Nephron (organoid): ENCODE data around the gene DPM1.

Experiments used
- H3K27ac Mint-ChIP-seq, 3 experiments: 2 replicates each; pipeline ENCODE4 v1.8.0; 2020; ENCODE audit warnings: mixed read lengths in 3 of 3, mild to moderate bottlenecking in 2 of 3, moderate library complexity in 1 of 3
- H3K27me3 Mint-ChIP-seq: 2 replicates; pipeline ENCODE4 v1.8.0; 2021; ENCODE audit warnings: low read depth, mild to moderate bottlenecking, moderate library complexity, mixed read lengths
- H3K36me3 Mint-ChIP-seq: 2 replicates; pipeline ENCODE4 v1.8.0; 2020; ENCODE audit warnings: low read depth, mixed read lengths
- H3K4me1 Mint-ChIP-seq: 2 replicates; pipeline ENCODE4 v1.8.0; 2020; ENCODE audit warnings: mixed read lengths
- H3K4me3 Mint-ChIP-seq, 3 experiments: 2 replicates each; pipeline ENCODE4 v1.8.0; 2020; ENCODE audit warnings: mild to moderate bottlenecking in 3 of 3, mixed read lengths in 3 of 3, moderate library complexity in 2 of 3
- H3K9me3 Mint-ChIP-seq: 2 replicates; pipeline ENCODE4 v1.8.0; 2020; ENCODE audit warnings: mixed read lengths
- CTCF ChIP-seq, 3 experiments: fragments of 200-600 bp; sonication (generic); IDR thresholded peaks; one replicate each; pipeline ENCODE4 v1.5.0; 2021; ENCODE audit warnings: antibody characterized with exemption in 3 of 3; ENCODE audit not compliant: unreplicated experiment in 3 of 3

DPM1 gene

GRCh38 chr20:50885781-50886180 lies 72.6 kb downstream of the DPM1 start:
- no peaks in the 10 kb centered on the region for H3K4me1 Mint-ChIP-seq
- no peak for TF ChIP-seq CTCF (IDR thresholded peaks at IDR 0.05; ENCODE audit: unreplicated experiment in 3 of 3)
- no peak overlapping the region for H3K4me3 Mint-ChIP-seq
- H3K9me3 Mint-ChIP-seq = no peaks in the 10 kb centered on the region
- H3K36me3 Mint-ChIP-seq = peaks cover 42% of the 10 kb centered on the region
- H3K27me3 Mint-ChIP-seq = no peaks in the 10 kb centered on the region
- H3K27ac Mint-ChIP-seq = no peak overlapping the region

DNA sequence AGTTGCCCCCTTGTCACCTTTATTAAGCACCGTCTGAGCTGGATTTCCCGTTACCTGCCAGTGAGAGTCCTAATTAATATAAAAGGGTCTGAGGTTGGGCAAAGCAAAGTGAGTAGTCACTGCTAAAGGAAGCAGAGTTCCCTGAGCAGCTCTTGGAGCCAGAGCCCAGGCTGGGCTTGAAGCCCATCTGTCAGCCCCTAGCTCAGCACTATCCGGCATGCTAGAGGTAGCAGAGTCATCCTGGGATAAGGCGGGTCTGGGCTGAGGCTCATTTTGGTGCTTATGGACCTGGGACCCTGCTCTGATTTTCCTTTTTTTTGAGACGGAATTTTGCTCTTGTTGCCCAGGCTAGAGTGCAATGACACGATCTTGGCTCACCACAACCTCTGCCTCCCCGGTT lies 73.3 kb downstream of the DPM1 start:
- no peak for TF ChIP-seq CTCF (IDR thresholded peaks at IDR 0.05; ENCODE audit: unreplicated experiment in 3 of 3)
- Mint-ChIP-seq H3K4me3 (no peak overlapping the region), H3K36me3 (peaks cover 39% of the 10 kb centered on the region)

More for the DNA sequence above, 73.3 kb downstream of the DPM1 start:
- Mint-ChIP-seq H3K9me3 (no peaks in the 10 kb centered on the region), H3K4me1 (no peaks in the 10 kb centered on the region), H3K27ac (no peak overlapping the region), H3K27me3 (no peaks in the 10 kb centered on the region)
